Aorta (tissue), 5 donors: ENCODE data around the gene ARID2. TPM values are rescaled to one million over a fixed set of nuclear protein-coding genes. Genes with fewer than 3 reads are reported as not detected.

Source experiments
- ATAC-seq: fragments of 200-7000 bp; cut with Tn5 transposase; one replicate; pipeline ENCODE4 v1.9.1; 2022; ENCODE audit warnings: moderate library complexity; ENCODE audit not compliant: low FRiP score
- DNase-seq, 2 donors: peaks; one replicate each; pipeline ENCODE4 v3.0.0-alpha.2; 2020
- H3K27ac ChIP-seq, 2 donors: one replicate each; pipeline ENCODE4 v1.5.1; 2013; ENCODE audit warnings: low read length in 2 of 2, mild to moderate bottlenecking in 2 of 2, moderate library complexity in 2 of 2, control low read depth in 1 of 2, inconsistent platforms in 1 of 2, low read depth in 1 of 2
- H3K27me3 ChIP-seq, 2 donors: one replicate each; pipeline ENCODE4 v1.6.1; 2013; ENCODE audit warnings: control low read depth in 1 of 2, low read length in 1 of 2, mild to moderate bottlenecking in 1 of 2, moderate library complexity in 1 of 2; ENCODE audit not compliant: insufficient read depth in 2 of 2, control insufficient read depth in 1 of 2
- H3K36me3 ChIP-seq, 2 donors: one replicate each; pipeline ENCODE4 v1.6.1; 2013; ENCODE audit warnings: control low read depth in 1 of 2, low read length in 1 of 2, mild to moderate bottlenecking in 1 of 2; ENCODE audit not compliant: insufficient read depth in 2 of 2, control insufficient read depth in 1 of 2
- H3K4me1 ChIP-seq, 2 donors: one replicate each; pipeline ENCODE4 v1.6.1; 2013; ENCODE audit warnings: low read length in 2 of 2, control low read depth in 1 of 2, mild to moderate bottlenecking in 1 of 2, moderate library complexity in 1 of 2; ENCODE audit not compliant: insufficient read depth in 2 of 2, control insufficient read depth in 1 of 2
- H3K4me3 ChIP-seq, 2 donors: one replicate each; pipeline ENCODE4 v1.5.1; 2013; ENCODE audit warnings: low read length in 2 of 2, control low read depth in 1 of 2, mild to moderate bottlenecking in 1 of 2
- H3K9me3 ChIP-seq: one replicate; pipeline ENCODE4 v1.6.1; 2013; ENCODE audit warnings: mild to moderate bottlenecking, low read length; ENCODE audit not compliant: control insufficient read depth
- WGBS, 2 donors: extraction: QIAGEN DNeasy Blood & Tissue Kit; methylation state at CpG; one replicate each; pipeline ENCODE4 v1.1.7; 2013; 5-methylcytosine and 5-hydroxymethylcytosine counted together
- intact Hi-C, 2 donors: fragments of 100-400 bp; cut with DNase I; formaldehyde crosslinking; loops; one replicate each; pipeline versions ENCODE4 v1.14.2 to v1.15.0; 2022
- polyA plus RNA-seq, 2 donors: library from polyadenylated mRNA; stranded (reverse); fragments of 200-250 nt; gene quantifications; one replicate each; pipeline ENCODE4 v1.2.3, GENCODE V29; 2013
- total RNA-seq, 2 donors: library from RNA; stranded (reverse); fragmentation: NEBNext Ultra II Directional; extraction: Animal tissue kit (Norgen Biotek cat#: 25700); gene quantifications; one replicate each; pipeline ENCODE4 v1.2.1, GENCODE V29; 2021
- donor health status: healthy with polysubstance abuse.
- donor health status: Bipolar disorder and iron deficiency.
- donor health status: DM: no; HTN: no; CAD: no.
- donor health status: DM: no; HTN: no; CAD: no.
- donor health status: DM: yes; HTN: yes; CAD: no.

ARID2 gene
- total and polyA plus RNA-seq, 4 donors, result 2.9 to 50.3 (median 24.1) TPM

- Histone ChIP-seq H3K9me3 (no peaks in the 10 kb centered on the region), H3K4me3 (peak overlapping the region; percentile 46 to 72), H3K27ac (peak overlapping the region; percentile 44 to 76), H3K36me3 (no peaks in the 10 kb centered on the region), H3K27me3 (no peaks in the 10 kb centered on the region), H3K4me1 (peaks cover 3% of the 10 kb centered on the region in 2 donors)
- DNase-seq (peak; percentile 76 to 89), ATAC-seq (peak; percentile 17)
- intact Hi-C loops, result loop anchor here (5.0 to 10.0 kb wide), 6 partner anchors 172 to 542 kb away; partner anchors contain the start of gene ANO6 (in 2 of the 2)
- WGBS, 2 donors, result 0% methylated on average over 42 of the region's 42 CpGs
Observed at GRCh38 chr12:45726603-45727300, 2.8 kb upstream of the ARID2 start.

DNA sequence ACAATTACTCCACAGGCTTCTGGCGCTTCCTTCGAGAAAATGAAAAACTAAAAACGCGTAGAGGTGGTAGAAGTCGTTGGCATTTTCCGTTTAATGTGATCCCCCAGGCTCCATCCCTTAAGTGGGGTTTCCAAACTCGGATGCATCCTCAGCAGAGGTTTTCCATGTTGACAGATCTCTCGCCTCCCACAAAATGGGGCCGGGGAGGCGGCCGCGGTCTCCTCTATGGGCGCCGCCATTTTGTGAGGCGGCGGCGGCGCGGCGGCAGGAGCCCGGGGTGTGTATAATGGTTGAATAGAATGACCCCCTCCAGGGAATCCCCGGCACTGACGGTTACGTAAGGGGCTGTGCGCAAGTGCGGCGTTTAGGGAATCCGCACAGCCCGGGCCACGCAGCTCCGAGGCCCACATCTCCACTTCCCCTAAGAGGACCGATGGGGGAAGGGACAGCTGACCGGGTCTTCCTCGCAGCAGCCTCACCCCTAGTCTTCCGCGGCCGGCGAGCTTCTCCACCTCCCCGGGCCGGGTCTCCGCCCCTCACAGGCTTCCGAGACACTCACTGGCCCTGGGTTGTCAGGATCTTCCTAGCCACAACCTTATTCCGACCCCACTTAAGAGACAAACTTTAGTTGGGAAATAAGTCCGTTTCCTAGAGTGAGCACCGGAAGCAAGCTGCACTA, 2.1 kb upstream of the ARID2 start:
- H3K27ac ChIP-seq, result peak overlapping the region; percentile 44 to 76
- intact Hi-C loops, result loop anchor here (5.0 to 10.0 kb wide), 6 partner anchors 173 to 543 kb away; partner anchors contain the start of gene ANO6 (in 2 of the 2)
- WGBS, 2 donors, result 0% methylated on average over 45 of the region's 45 CpGs
- no peaks in the 10 kb centered on the region for H3K36me3 ChIP-seq
- H3K9me3 ChIP-seq, result no peaks in the 10 kb centered on the region
- H3K27me3 ChIP-seq, result no peaks in the 10 kb centered on the region
- H3K4me3 ChIP-seq, result peak overlapping the region; percentile 46 to 72
- DNase-seq (peak; percentile 95 to 97), ATAC-seq (peak; percentile 90)
- H3K4me1 ChIP-seq, result peaks cover 0 to 3% of the 10 kb centered on the region in 2 donors

GRCh38 chr12:45727980-45728629, 1.4 kb upstream of the ARID2 start:
- Histone ChIP-seq H3K36me3 (no peaks in the 10 kb centered on the region), H3K4me1 (no peaks in the 10 kb centered on the region), H3K27ac (peak overlapping the region; percentile 58 to 83), H3K9me3 (no peaks in the 10 kb centered on the region), H3K4me3 (peak overlapping the region; percentile 46 to 72), H3K27me3 (no peaks in the 10 kb centered on the region)
- ATAC-seq (no peak), DNase-seq (no peak)
- 0% methylated on average over 17 of the region's 17 CpGs for WGBS, 2 donors
- intact Hi-C loops, result loop anchor here (2.0 to 10.0 kb wide), 7 partner anchors 173 to 543 kb away; partner anchors contain the start of genes ANO6 (in 2 of the 2) and SCAF11 (in 1 of the 2)

- DNase-seq (peak; percentile 98), ATAC-seq (peak; percentile 93)
- no peaks in the 10 kb centered on the region for H3K4me1 ChIP-seq
- WGBS, 2 donors, result 1% methylated on average over 50 to 65 of the region's 65 CpGs
- peak overlapping the region; percentile 72 to 99 for H3K4me3 ChIP-seq
- H3K36me3 ChIP-seq, result no peaks in the 10 kb centered on the region
- H3K27me3 ChIP-seq, result no peaks in the 10 kb centered on the region
- intact Hi-C loops, result loop anchor here (2.0 to 10.0 kb wide), 7 partner anchors 174 to 544 kb away; partner anchors contain the start of genes ANO6 (in 2 of the 2) and SCAF11 (in 1 of the 2)
- no peaks in the 10 kb centered on the region for H3K9me3 ChIP-seq
- peak overlapping the region; percentile 94 to 97 for H3K27ac ChIP-seq
Observed at GRCh38 chr12:45728630-45729232, 775 bp upstream of the ARID2 start.

- intact Hi-C loops, result loop anchor here in 1 of 2 donors (5.0 kb wide), 1 partner anchor 188 kb away; no protein-coding TSS in a partner anchor
- no peak for ATAC-seq
- H3K36me3 ChIP-seq, result no peaks in the 10 kb centered on the region
- H3K4me3 ChIP-seq, result peak overlapping the region; percentile 72 to 99
- DNase-seq, result peak; percentile 70 to 83
- peak overlapping the region; percentile 93 to 94 for H3K27ac ChIP-seq
- no peaks in the 10 kb centered on the region for H3K27me3 ChIP-seq
- H3K4me1 ChIP-seq, result no peaks in the 10 kb centered on the region
- H3K9me3 ChIP-seq, result no peaks in the 10 kb centered on the region
- WGBS, 2 donors, result 1% methylated on average over 26 of the region's 26 CpGs
Observed at GRCh38 chr12:45730084-45730347, 510 bp downstream of the ARID2 start.

- peak overlapping the region; percentile 76 to 94 for H3K27ac ChIP-seq
- intact Hi-C loops, result loop anchor here in 1 of 2 donors (5.0 kb wide), 1 partner anchor 188 kb away; no protein-coding TSS in a partner anchor
- no peaks in the 10 kb centered on the region for H3K4me1 ChIP-seq
- 0 to 1% methylated on average over 50 to 67 of the region's 67 CpGs for WGBS, 2 donors
- ATAC-seq, result no peak
- H3K9me3 ChIP-seq, result no peaks in the 10 kb centered on the region
- H3K36me3 ChIP-seq, result no peaks in the 10 kb centered on the region
- no peaks in the 10 kb centered on the region for H3K27me3 ChIP-seq
- peak overlapping the region; percentile 72 to 99 for H3K4me3 ChIP-seq
- DNase-seq, result peak; percentile 58 to 80
Observed at GRCh38 chr12:45730348-45731189, 1.1 kb downstream of the ARID2 start.

- Histone ChIP-seq H3K4me3 (peak overlapping the region; percentile 72 to 99), H3K4me1 (no peaks in the 10 kb centered on the region), H3K36me3 (no peaks in the 10 kb centered on the region), H3K9me3 (no peaks in the 10 kb centered on the region), H3K27ac (peak overlapping the region in 1 of 2 donors; percentile 51), H3K27me3 (no peaks in the 10 kb centered on the region)
- DNase-seq, result no peak
- 4 to 5% methylated on average over 4 of the region's 4 CpGs for WGBS, 2 donors
- ATAC-seq, result no peak
- intact Hi-C loops, result loop anchor here in 1 of 2 donors (5.0 kb wide), 1 partner anchor 189 kb away; no protein-coding TSS in a partner anchor
Observed at GRCh38 chr12:45731190-45731775, 1.8 kb downstream of the ARID2 start.
